ENCODE measurements around the gene AK3.

The AK3 gene

DNA sequence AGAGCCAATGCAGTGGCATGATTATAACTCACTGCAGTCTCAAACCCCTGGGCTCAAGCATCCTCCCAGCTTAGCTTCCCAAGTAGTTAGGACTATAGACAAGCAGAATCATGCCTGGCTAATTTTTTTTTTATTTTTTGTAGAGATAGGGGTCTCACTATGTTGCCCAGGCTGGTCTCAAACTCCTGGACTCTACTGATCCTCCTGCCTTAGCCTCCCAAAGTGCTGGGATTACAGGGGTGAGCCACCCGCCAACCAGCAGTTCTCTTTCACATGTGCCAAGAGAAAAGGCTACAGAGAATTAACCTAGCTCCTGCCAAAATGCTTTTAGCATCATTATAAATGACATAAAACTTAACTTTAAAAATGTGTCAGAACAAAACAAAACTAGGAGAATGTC lies 8.1 kb downstream of the AK3 start:
- Histone ChIP-seq H3K27me3 (ENCODE audit: insufficient read depth, low read length) (no peaks in the 10 kb centered on the region), H3K4me3 (ENCODE audit: low read depth, low read length) (no peak overlapping the region), H2AFZ (ENCODE audit: low read length, unreplicated experiment) (no peak overlapping the region), H3K36me3 (ENCODE audit: insufficient read depth, low read length) (peaks cover 6% of the 10 kb centered on the region; the same call in 1 of the 2 replicates), H3K27ac (ENCODE audit: low read depth, low read length) (no peak overlapping the region), H3K79me2 (ENCODE audit: control insufficient read depth, insufficient read depth, low read length, unreplicated experiment) (peaks cover 50% of the 10 kb centered on the region), H3K4me1 (ENCODE audit: control insufficient read depth, insufficient read depth, low read length, unreplicated experiment) (peaks cover under 1% of the 10 kb centered on the region)

DNA sequence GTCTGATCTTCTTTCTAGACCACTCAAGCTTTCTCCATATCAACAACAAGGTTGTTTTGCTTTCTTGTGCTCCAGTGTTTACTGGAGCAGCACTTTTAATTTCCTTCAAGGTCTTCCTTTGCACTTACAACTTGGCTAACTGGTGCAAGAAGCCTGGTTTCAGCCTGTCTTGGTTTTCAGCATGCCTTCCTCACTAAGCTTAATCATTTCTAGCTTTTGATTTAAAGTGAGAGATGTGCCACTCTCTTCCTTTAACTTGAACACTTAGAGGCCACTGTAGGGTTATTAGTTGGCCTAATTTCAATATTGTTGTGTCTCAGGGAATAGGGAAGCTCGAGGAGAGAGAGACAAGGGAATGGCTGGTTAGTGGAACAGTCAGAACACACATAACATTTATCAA lies 13.4 kb downstream of the AK3 start:
- Histone ChIP-seq H3K4me1 (ENCODE audit: control insufficient read depth, insufficient read depth, low read length, unreplicated experiment) (no peaks in the 10 kb centered on the region), H3K4me3 (ENCODE audit: low read depth, low read length) (no peak overlapping the region), H3K27me3 (ENCODE audit: insufficient read depth, low read length) (no peaks in the 10 kb centered on the region), H2AFZ (ENCODE audit: low read length, unreplicated experiment) (no peak overlapping the region), H3K36me3 (ENCODE audit: insufficient read depth, low read length) (peaks cover 5% of the 10 kb centered on the region; the same call in 1 of the 2 replicates), H3K27ac (ENCODE audit: low read depth, low read length) (no peak overlapping the region), H3K79me2 (ENCODE audit: control insufficient read depth, insufficient read depth, low read length, unreplicated experiment) (peaks cover 19% of the 10 kb centered on the region)

DNA sequence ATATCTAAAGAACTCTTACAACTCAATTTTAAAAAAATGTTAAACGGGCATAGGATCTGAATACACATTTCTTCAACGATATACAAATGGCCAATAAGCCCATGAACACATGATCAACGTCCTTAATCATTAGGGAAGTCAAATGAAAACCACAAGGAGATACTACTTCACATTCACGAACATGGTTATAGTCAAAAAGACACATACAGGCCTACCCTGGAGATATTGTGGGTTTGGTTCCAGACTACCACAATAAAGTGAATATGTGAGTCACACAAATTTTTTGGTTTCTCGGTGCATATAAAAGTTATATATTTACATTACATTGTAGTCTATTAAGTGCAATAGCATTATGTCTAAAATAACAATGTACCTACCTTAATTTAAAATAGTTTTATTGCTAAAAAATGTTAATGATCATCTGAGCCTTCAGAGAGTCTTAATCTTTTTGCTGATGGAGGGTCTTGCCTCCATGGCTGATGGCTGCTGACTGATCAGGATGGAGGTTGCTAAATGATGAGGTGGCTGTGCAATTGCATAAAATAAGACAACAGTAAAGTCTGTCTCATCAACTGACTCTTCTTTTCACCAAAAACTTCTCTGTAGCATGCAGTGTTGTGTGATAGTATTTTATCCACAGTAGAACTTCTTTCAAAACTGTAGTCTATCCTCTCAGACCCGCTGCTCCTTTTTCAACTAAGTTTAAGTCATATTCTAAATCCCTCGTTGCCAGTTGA lies 15.1 kb downstream of the AK3 start:
- Histone ChIP-seq H3K79me2 (ENCODE audit: control insufficient read depth, insufficient read depth, low read length, unreplicated experiment) (peaks cover 12% of the 10 kb centered on the region), H3K4me3 (ENCODE audit: low read depth, low read length) (no peak overlapping the region), H3K27me3 (ENCODE audit: insufficient read depth, low read length) (no peaks in the 10 kb centered on the region), H3K27ac (ENCODE audit: low read depth, low read length) (no peak overlapping the region), H3K36me3 (ENCODE audit: insufficient read depth, low read length) (peaks cover 11% of the 10 kb centered on the region; the same call in 1 of the 2 replicates), H3K4me1 (ENCODE audit: control insufficient read depth, insufficient read depth, low read length, unreplicated experiment) (no peaks in the 10 kb centered on the region), H2AFZ (ENCODE audit: low read length, unreplicated experiment) (no peak overlapping the region)

- peaks cover 34% of the 10 kb centered on the region; the same call in 1 of the 2 replicates for H3K36me3 ChIP-seq (ENCODE audit: insufficient read depth, low read length)
- H3K4me1 ChIP-seq (ENCODE audit: control insufficient read depth, insufficient read depth, low read length, unreplicated experiment), result no peaks in the 10 kb centered on the region
- H3K79me2 ChIP-seq (ENCODE audit: control insufficient read depth, insufficient read depth, low read length, unreplicated experiment), result peaks cover 3% of the 10 kb centered on the region
Measured at GRCh38 chr9:4721736-4722135, 19.3 kb downstream of the AK3 start.

DNA sequence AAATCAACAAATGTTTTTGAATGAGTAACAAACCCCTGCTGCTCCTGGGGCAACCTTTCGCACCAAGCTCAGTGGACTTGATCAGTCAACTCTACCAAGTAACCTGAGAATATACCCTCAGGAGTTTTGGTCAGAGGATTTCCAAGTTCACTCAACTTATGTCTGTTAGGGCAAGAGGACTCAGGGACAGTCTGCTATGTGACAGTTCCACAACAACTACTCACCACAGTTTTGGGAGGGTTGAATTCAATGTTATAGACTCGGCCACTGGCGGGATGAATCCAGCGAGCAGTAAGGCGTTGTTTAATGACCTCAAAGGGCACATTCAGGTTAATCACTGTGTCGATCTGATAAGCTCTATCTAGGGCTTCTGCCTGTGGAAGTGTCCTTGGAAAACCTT lies 22.1 kb downstream of the AK3 start:
- H3K79me2 ChIP-seq (ENCODE audit: control insufficient read depth, insufficient read depth, low read length, unreplicated experiment), result peaks cover 2% of the 10 kb centered on the region
- no peaks in the 10 kb centered on the region for H3K27me3 ChIP-seq (ENCODE audit: insufficient read depth, low read length)
- no peak overlapping the region for H3K27ac ChIP-seq (ENCODE audit: low read depth, low read length)
- no peak overlapping the region for H3K4me3 ChIP-seq (ENCODE audit: low read depth, low read length)
- H3K36me3 ChIP-seq (ENCODE audit: insufficient read depth, low read length), result peaks cover 40% of the 10 kb centered on the region
- H3K4me1 ChIP-seq (ENCODE audit: control insufficient read depth, insufficient read depth, low read length, unreplicated experiment), result no peaks in the 10 kb centered on the region
- H2AFZ ChIP-seq (ENCODE audit: low read length, unreplicated experiment), result no peak overlapping the region

More at GRCh38 chr9:4721736-4722135, 19.3 kb downstream of the AK3 start:
- H3K27me3 ChIP-seq (ENCODE audit: insufficient read depth, low read length), result no peaks in the 10 kb centered on the region
- H2AFZ ChIP-seq (ENCODE audit: low read length, unreplicated experiment), result no peak overlapping the region
- H3K4me3 ChIP-seq (ENCODE audit: low read depth, low read length), result no peak overlapping the region
- H3K27ac ChIP-seq (ENCODE audit: low read depth, low read length), result no peak overlapping the region

GRCh38 chr9:4717815-4718214 lies 23.2 kb downstream of the AK3 start:
- Histone ChIP-seq H3K36me3 (ENCODE audit: insufficient read depth, low read length) (peaks cover 40% of the 10 kb centered on the region), H3K4me1 (ENCODE audit: control insufficient read depth, insufficient read depth, low read length, unreplicated experiment) (no peaks in the 10 kb centered on the region), H3K79me2 (ENCODE audit: control insufficient read depth, insufficient read depth, low read length, unreplicated experiment) (no peaks in the 10 kb centered on the region), H2AFZ (ENCODE audit: low read length, unreplicated experiment) (no peak overlapping the region), H3K27ac (ENCODE audit: low read depth, low read length) (no peak overlapping the region), H3K27me3 (ENCODE audit: insufficient read depth, low read length) (no peaks in the 10 kb centered on the region), H3K4me3 (ENCODE audit: low read depth, low read length) (no peak overlapping the region)

DNA sequence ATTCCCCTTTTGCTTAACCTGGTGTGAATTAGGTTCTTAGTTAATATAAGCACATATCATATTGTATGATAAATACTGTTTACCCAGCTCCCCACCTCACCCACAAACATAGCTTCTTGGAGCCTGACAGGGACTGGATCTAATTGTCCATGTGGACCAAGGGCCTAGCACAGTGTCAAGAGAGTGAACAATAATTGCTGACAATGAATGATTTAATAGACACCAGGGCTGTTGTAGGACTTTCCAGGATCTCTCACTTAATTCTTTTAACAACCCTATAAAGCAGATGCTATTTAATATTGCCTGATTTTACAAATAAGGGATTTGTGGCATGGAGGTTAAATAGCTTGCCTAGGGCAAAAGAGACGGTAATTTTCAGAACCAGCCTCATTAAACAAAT lies 24.8 kb downstream of the AK3 start:
- Histone ChIP-seq H2AFZ (ENCODE audit: low read length, unreplicated experiment) (no peak overlapping the region), H3K27me3 (ENCODE audit: insufficient read depth, low read length) (no peaks in the 10 kb centered on the region), H3K4me3 (ENCODE audit: low read depth, low read length) (no peak overlapping the region), H3K36me3 (ENCODE audit: insufficient read depth, low read length) (peaks cover 35% of the 10 kb centered on the region), H3K4me1 (ENCODE audit: control insufficient read depth, insufficient read depth, low read length, unreplicated experiment) (no peaks in the 10 kb centered on the region), H3K27ac (ENCODE audit: low read depth, low read length) (no peak overlapping the region), H3K79me2 (ENCODE audit: control insufficient read depth, insufficient read depth, low read length, unreplicated experiment) (no peaks in the 10 kb centered on the region)

DNA sequence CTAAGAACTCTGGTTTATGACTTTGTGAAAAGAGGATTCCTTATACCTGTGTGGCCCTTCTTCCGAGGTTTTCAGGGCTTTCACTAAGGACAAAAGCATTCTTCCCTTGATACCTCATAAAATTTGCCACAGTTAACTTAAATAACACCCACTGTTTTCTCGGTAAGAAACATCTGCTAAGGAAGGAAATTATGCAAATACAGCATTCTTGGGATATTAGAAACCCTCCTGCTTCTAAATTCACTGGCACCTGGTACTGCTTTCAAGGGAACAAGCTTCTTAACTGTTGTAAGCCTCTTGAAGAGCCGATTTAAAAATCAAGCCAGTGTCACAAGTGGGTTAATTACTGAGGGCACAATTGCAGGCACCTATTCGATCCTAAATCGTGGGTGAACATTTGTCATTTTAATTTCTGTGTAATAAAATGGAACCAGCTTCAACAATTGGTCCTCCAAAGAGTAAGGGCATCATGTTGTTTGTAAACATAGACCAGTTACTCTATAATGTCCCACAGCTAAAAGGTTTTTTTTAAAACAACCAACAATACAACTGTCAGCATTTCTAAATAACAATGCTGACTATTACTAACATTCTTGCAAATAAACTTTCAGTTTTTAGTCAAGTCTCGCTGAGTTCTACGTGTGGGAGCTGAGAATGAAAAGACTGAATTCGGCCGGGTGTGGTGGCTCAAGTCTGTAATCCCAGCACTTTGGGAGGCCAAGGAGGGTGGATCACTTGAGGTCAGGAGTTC lies 26.6 kb downstream of the AK3 start:
- H3K4me1 ChIP-seq (ENCODE audit: control insufficient read depth, insufficient read depth, low read length, unreplicated experiment), result no peaks in the 10 kb centered on the region
- H3K27me3 ChIP-seq (ENCODE audit: insufficient read depth, low read length), result no peaks in the 10 kb centered on the region
- H3K79me2 ChIP-seq (ENCODE audit: control insufficient read depth, insufficient read depth, low read length, unreplicated experiment), result no peaks in the 10 kb centered on the region
- no peak overlapping the region for H3K4me3 ChIP-seq (ENCODE audit: low read depth, low read length)
- no peak overlapping the region for H3K27ac ChIP-seq (ENCODE audit: low read depth, low read length)
- no peak overlapping the region for H2AFZ ChIP-seq (ENCODE audit: low read length, unreplicated experiment)
- peaks cover 32% of the 10 kb centered on the region for H3K36me3 ChIP-seq (ENCODE audit: insufficient read depth, low read length)

DNA sequence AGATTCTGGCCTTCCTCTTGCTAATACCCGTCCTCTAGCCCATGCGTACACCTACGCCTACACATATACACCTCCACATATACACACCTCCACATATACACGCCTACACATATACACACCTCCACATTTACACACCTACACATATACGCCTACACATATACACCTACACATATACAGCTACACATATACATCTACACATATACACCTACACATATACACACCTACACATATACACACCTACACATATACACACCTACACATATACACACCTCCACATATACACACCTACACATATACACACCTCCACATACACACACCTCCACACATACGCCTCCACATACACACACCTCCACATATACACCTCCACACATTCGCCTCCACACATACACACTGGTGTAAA lies 27.2 kb downstream of the AK3 start:
- H3K79me2 ChIP-seq (ENCODE audit: control insufficient read depth, insufficient read depth, low read length, unreplicated experiment), result no peaks in the 10 kb centered on the region
- H3K27me3 ChIP-seq (ENCODE audit: insufficient read depth, low read length), result no peaks in the 10 kb centered on the region
- peaks cover 30% of the 10 kb centered on the region for H3K36me3 ChIP-seq (ENCODE audit: insufficient read depth, low read length)
- H3K4me1 ChIP-seq (ENCODE audit: control insufficient read depth, insufficient read depth, low read length, unreplicated experiment), result no peaks in the 10 kb centered on the region
- H3K27ac ChIP-seq (ENCODE audit: low read depth, low read length), result no peak overlapping the region
- no peak overlapping the region for H3K4me3 ChIP-seq (ENCODE audit: low read depth, low read length)
- H2AFZ ChIP-seq (ENCODE audit: low read length, unreplicated experiment), result no peak overlapping the region

GRCh38 chr9:4709380-4709779 lies 31.6 kb downstream of the AK3 start:
- H3K4me1 ChIP-seq (ENCODE audit: control insufficient read depth, insufficient read depth, low read length, unreplicated experiment), result no peaks in the 10 kb centered on the region
- no peaks in the 10 kb centered on the region for H3K27me3 ChIP-seq (ENCODE audit: insufficient read depth, low read length)
- H3K79me2 ChIP-seq (ENCODE audit: control insufficient read depth, insufficient read depth, low read length, unreplicated experiment), result no peaks in the 10 kb centered on the region
- H3K27ac ChIP-seq (ENCODE audit: low read depth, low read length), result no peak overlapping the region
- H3K4me3 ChIP-seq (ENCODE audit: low read depth, low read length), result no peak overlapping the region
- H3K36me3 ChIP-seq (ENCODE audit: insufficient read depth, low read length), result peaks cover 11% of the 10 kb centered on the region
- no peak overlapping the region for H2AFZ ChIP-seq (ENCODE audit: low read length, unreplicated experiment)
